NCI-H1417 treated with DMSO at 0.1 percent for 48 hours (cell line): ENCODE results near the gene IMMP2L.
"Not testable (repeated sequence)": the region's sequence is repeated elsewhere in the genome, so short reads cannot be mapped to it uniquely, and the experiment has no call there.

Experiments
- DNase-seq: peaks from one replicate; lab custom pipeline; 2025; lab: John Stamatoyannopoulos, UW

Gene IMMP2L

GRCh38 chr7:110719741-110720140 lies 842.6 kb downstream of the IMMP2L start:
- DNase-seq, result no peak

GRCh38 chr7:110718503-110719205 lies 843.6 kb downstream of the IMMP2L start:
- DNase-seq, result no peak

GRCh38 chr7:110704225-110704624 lies 858.1 kb downstream of the IMMP2L start:
- DNase-seq, result no peak

- no peak for DNase-seq
These were observed 863.7 kb downstream of the IMMP2L start for GRCh38 chr7:110698576-110698975.

- DNase-seq, result peak; percentile 18
These were observed 868.9 kb downstream of the IMMP2L start for GRCh38 chr7:110693344-110693743.

- no peak for DNase-seq
These were observed 873.4 kb downstream of the IMMP2L start for GRCh38 chr7:110688908-110689307.

GRCh38 chr7:110685899-110686298 lies 876.4 kb downstream of the IMMP2L start:
- DNase-seq, result no peak

GRCh38 chr7:110681941-110682340 lies 880.4 kb downstream of the IMMP2L start:
- DNase-seq, result no peak

GRCh38 chr7:110677405-110677804 lies 884.9 kb downstream of the IMMP2L start:
- no peak for DNase-seq

GRCh38 chr7:110676785-110677184 lies 885.5 kb downstream of the IMMP2L start:
- DNase-seq, result no peak

- DNase-seq, result no peak
These were observed 886.7 kb downstream of the IMMP2L start for GRCh38 chr7:110675383-110676103.

GRCh38 chr7:110673148-110673547 lies 889.1 kb downstream of the IMMP2L start:
- no peak for DNase-seq

GRCh38 chr7:110669410-110669809 lies 892.9 kb downstream of the IMMP2L start:
- no peak for DNase-seq

GRCh38 chr7:110664803-110665202 lies 897.5 kb downstream of the IMMP2L start:
- DNase-seq, result no peak

GRCh38 chr7:110660637-110661036 lies 901.7 kb downstream of the IMMP2L start:
- not testable (repeated sequence) for DNase-seq

GRCh38 chr7:110650328-110650727 lies 912.0 kb downstream of the IMMP2L start:
- no peak for DNase-seq

- DNase-seq, result no peak
These were observed 915.0 kb downstream of the IMMP2L start for GRCh38 chr7:110647266-110647665.

- DNase-seq, result no peak
These were observed 915.5 kb downstream of the IMMP2L start for GRCh38 chr7:110646804-110647203.

GRCh38 chr7:110645616-110646015 lies 916.7 kb downstream of the IMMP2L start:
- no peak for DNase-seq

GRCh38 chr7:110645060-110645459 lies 917.2 kb downstream of the IMMP2L start:
- DNase-seq, result no peak

GRCh38 chr7:110637252-110637651 lies 925.0 kb downstream of the IMMP2L start:
- no peak for DNase-seq

GRCh38 chr7:110633313-110633712 lies 929.0 kb downstream of the IMMP2L start:
- no peak for DNase-seq

- no peak for DNase-seq
These were observed 935.9 kb downstream of the IMMP2L start for GRCh38 chr7:110626414-110626813.

GRCh38 chr7:110625294-110625693 lies 937.0 kb downstream of the IMMP2L start:
- no peak for DNase-seq
